ENCODE data around the gene ASPHD2.

ASPHD2 gene

GRCh38 chr22:26453216-26453615 lies 24.2 kb downstream of the ASPHD2 start:
- TF ChIP-seq REST (IDR thresholded peaks at IDR 0.05; ENCODE audit: low read depth) (peak; percentile 26; the same call in 1 of the 2 replicates), NFIC (IDR thresholded peaks at IDR 0.05) (no peak), YY1 (IDR thresholded peaks at IDR 0.05; ENCODE audit: low read depth) (no peak), TAF1 (IDR thresholded peaks at IDR 0.05; ENCODE audit: low read depth) (no peak), CREB1 (IDR thresholded peaks at IDR 0.05; ENCODE audit: low read depth) (no peak), FOXM1 (IDR thresholded peaks at IDR 0.05; ENCODE audit: borderline replicate concordance, low read depth) (no peak), USF1 (IDR thresholded peaks at IDR 0.05) (no peak)

- TF ChIP-seq CEBPB (IDR thresholded peaks at IDR 0.05) = no peak
- TF ChIP-seq TCF12 (IDR thresholded peaks at IDR 0.05; ENCODE audit: low read depth) = no peak
- no peak for TF ChIP-seq REST (IDR thresholded peaks at IDR 0.05; ENCODE audit: low read depth)
- TF ChIP-seq EGR1 (IDR thresholded peaks at IDR 0.05) = no peak
- TF ChIP-seq NFIC (IDR thresholded peaks at IDR 0.05) = no peak
- TF ChIP-seq MAX (IDR thresholded peaks at IDR 0.05) = no peak
- TF ChIP-seq FOXM1 (IDR thresholded peaks at IDR 0.05; ENCODE audit: borderline replicate concordance, low read depth) = no peak
- no peak for TF ChIP-seq EP300 (IDR thresholded peaks at IDR 0.05; ENCODE audit: borderline replicate concordance)
- no peak for TF ChIP-seq CREB1 (IDR thresholded peaks at IDR 0.05; ENCODE audit: low read depth)
- no peak for TF ChIP-seq YY1 (IDR thresholded peaks at IDR 0.05; ENCODE audit: low read depth)
- no peak for TF ChIP-seq ZBTB7A (IDR thresholded peaks at IDR 0.05; ENCODE audit: low read depth)
These were observed 24.9 kb downstream of the ASPHD2 start for GRCh38 chr22:26453812-26454500.

- TF ChIP-seq EP300 (IDR thresholded peaks at IDR 0.05; ENCODE audit: borderline replicate concordance) (no peak), MAX (IDR thresholded peaks at IDR 0.05) (no peak)
These were observed 28.7 kb downstream of the ASPHD2 start for GRCh38 chr22:26457661-26458272.

GRCh38 chr22:26460202-26460601 lies 31.1 kb downstream of the ASPHD2 start:
- TF ChIP-seq RAD21 (IDR thresholded peaks at IDR 0.05; ENCODE audit: low read depth) (no peak), ZBTB7A (IDR thresholded peaks at IDR 0.05; ENCODE audit: low read depth) (no peak), USF1 (IDR thresholded peaks at IDR 0.05) (no peak)

GRCh38 chr22:26461188-26461810 lies 32.2 kb downstream of the ASPHD2 start:
- TF ChIP-seq CEBPB (IDR thresholded peaks at IDR 0.05) = no peak
- no peak for TF ChIP-seq REST (IDR thresholded peaks at IDR 0.05; ENCODE audit: low read depth)
- no peak for TF ChIP-seq MAX (IDR thresholded peaks at IDR 0.05)
- TF ChIP-seq FOXM1 (IDR thresholded peaks at IDR 0.05; ENCODE audit: borderline replicate concordance, low read depth) = no peak
- TF ChIP-seq TEAD4 (IDR thresholded peaks at IDR 0.05) = 0 out of 2 replicates have a peak, but pooled peaks have one; percentile 18
- no peak for TF ChIP-seq TCF12 (IDR thresholded peaks at IDR 0.05; ENCODE audit: low read depth)
- TF ChIP-seq NFIC (IDR thresholded peaks at IDR 0.05) = no peak
- no peak for TF ChIP-seq TAF1 (IDR thresholded peaks at IDR 0.05; ENCODE audit: low read depth)
- no peak for TF ChIP-seq CREB1 (IDR thresholded peaks at IDR 0.05; ENCODE audit: low read depth)
- TF ChIP-seq USF1 (IDR thresholded peaks at IDR 0.05) = no peak
- TF ChIP-seq RAD21 (IDR thresholded peaks at IDR 0.05; ENCODE audit: low read depth) = peak; percentile 80
- no peak for TF ChIP-seq ZBTB7A (IDR thresholded peaks at IDR 0.05; ENCODE audit: low read depth)
- no peak for TF ChIP-seq EGR1 (IDR thresholded peaks at IDR 0.05)

Data from Ishikawa (cell line).